Lower lobe of right lung (tissue), 2 donors: ENCODE data around the gene KDM6A. TPM values are rescaled to one million over a fixed set of nuclear protein-coding genes. Genes with fewer than 3 reads are reported as not detected.
"Not testable (repeated sequence)": the region's sequence is repeated elsewhere in the genome, so short reads cannot be mapped to it uniquely, and the experiment has no call there.

Experiments used
- ATAC-seq, 2 donors: fragments of 200-7000 bp; cut with Tn5 transposase; one replicate each; pipeline ENCODE4 v1.9.1; 2020 to 2022; ENCODE audit warnings: mild to moderate bottlenecking in 2 of 2, moderate library complexity in 2 of 2
- DNase-seq: peaks from one replicate; pipeline ENCODE4 v3.0.0-alpha.2; 2020
- H3K27ac ChIP-seq: fragments of 200-600 bp; one replicate; pipeline ENCODE4 v1.8.0; 2022
- H3K27me3 ChIP-seq: fragments of 200-600 bp; one replicate; pipeline ENCODE4 v1.8.0; 2022; ENCODE audit warnings: low read depth
- H3K36me3 ChIP-seq: fragments of 200-600 bp; one replicate; pipeline ENCODE4 v1.8.0; 2022; ENCODE audit warnings: mild to moderate bottlenecking
- H3K4me1 ChIP-seq: fragments of 200-600 bp; one replicate; pipeline ENCODE4 v1.8.0; 2022
- H3K4me3 ChIP-seq: fragments of 200-600 bp; one replicate; pipeline ENCODE4 v1.8.0; 2022; ENCODE audit warnings: mild to moderate bottlenecking
- H3K9me3 ChIP-seq: fragments of 200-600 bp; one replicate; pipeline ENCODE4 v1.8.0; 2022
- intact Hi-C: fragments of 100-400 bp; cut with DNase I; formaldehyde crosslinking; loops from one replicate; pipeline ENCODE4 v1.11.0; 2022
- total RNA-seq: library from RNA; stranded (reverse); fragmentation: NEBNext Ultra II Directional; extraction: Animal tissue kit (Norgen Biotek cat#: 25700); gene quantifications from one replicate; pipeline ENCODE4 v1.2.1, GENCODE V29; 2021
- TF ChIP-seq, protein P1 (sequence below): fragments of 200-600 bp; IDR thresholded peaks from one replicate; pipeline ENCODE4 v1.8.0; 2022; ENCODE audit warnings: antibody characterized with exemption, mild to moderate bottlenecking
- donor health status: DM: no; HTN: yes; CAD: no; lungs with severe emphysema.

The KDM6A gene
- total RNA-seq, 1 donor from 2014 or later: 27.0 TPM

DNA sequence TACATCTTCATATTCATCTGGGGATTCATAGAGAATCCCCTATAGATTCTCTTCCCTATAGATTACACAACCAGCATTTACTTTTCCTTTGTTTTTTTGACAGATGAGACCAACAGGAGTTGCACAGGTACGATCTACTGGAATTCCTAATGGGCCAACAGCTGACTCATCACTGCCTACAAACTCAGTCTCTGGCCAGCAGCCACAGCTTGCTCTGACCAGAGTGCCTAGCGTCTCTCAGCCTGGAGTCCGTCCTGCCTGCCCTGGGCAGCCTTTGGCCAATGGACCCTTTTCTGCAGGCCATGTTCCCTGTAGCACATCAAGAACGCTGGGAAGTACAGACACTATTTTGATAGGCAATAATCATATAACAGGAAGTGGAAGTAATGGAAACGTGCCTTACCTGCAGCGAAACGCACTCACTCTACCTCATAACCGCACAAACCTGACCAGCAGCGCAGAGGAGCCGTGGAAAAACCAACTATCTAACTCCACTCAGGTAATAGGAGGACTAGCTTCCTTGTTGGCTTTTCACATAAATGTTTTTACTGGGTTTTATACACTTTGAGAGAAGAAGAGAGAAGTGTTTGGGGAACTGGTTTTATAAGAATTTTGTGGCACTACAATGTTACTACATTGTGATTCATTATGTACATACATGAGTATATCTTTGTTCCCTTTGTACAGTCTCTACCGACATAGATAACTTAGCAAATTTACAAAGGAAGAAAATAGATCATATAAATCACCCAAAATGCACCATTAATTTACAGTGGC is 190.5 kb downstream of the KDM6A start:
- Histone ChIP-seq H3K27me3 (no peaks in the 10 kb centered on the region), H3K36me3 (peaks cover 36% of the 10 kb centered on the region), H3K27ac (no peak overlapping the region), H3K4me3 (no peak overlapping the region), H3K9me3 (no peaks in the 10 kb centered on the region), H3K4me1 (no peaks in the 10 kb centered on the region)
- intact Hi-C loops: no loop called here
- no peak for DNase-seq
- TF ChIP-seq, protein P1, sequence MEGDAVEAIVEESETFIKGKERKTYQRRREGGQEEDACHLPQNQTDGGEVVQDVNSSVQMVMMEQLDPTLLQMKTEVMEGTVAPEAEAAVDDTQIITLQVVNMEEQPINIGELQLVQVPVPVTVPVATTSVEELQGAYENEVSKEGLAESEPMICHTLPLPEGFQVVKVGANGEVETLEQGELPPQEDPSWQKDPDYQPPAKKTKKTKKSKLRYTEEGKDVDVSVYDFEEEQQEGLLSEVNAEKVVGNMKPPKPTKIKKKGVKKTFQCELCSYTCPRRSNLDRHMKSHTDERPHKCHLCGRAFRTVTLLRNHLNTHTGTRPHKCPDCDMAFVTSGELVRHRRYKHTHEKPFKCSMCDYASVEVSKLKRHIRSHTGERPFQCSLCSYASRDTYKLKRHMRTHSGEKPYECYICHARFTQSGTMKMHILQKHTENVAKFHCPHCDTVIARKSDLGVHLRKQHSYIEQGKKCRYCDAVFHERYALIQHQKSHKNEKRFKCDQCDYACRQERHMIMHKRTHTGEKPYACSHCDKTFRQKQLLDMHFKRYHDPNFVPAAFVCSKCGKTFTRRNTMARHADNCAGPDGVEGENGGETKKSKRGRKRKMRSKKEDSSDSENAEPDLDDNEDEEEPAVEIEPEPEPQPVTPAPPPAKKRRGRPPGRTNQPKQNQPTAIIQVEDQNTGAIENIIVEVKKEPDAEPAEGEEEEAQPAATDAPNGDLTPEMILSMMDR: no peak
- no peak for ATAC-seq

DNA sequence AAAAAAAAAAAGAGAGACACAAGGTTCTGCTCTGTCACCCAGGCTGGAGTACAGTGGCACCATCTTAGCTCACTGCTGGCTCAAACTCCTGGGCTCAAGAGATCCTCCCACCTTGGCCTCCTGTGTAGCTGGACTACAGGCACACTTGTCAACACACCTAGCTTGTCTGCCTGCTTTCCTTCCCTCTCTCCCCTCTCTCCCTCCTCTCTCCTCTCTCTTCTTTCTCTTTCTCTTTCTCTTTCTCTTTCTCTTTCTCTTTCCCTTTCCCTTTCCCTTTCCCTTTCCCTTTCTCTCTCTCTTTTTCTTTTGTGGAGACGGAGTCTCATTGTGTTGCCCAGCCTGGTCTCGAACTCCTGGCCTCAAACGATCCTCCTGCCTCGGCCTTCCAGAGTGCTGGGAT is 195.6 kb downstream of the KDM6A start:
- no peaks in the 10 kb centered on the region for H3K27me3 ChIP-seq
- no peak overlapping the region for H3K4me3 ChIP-seq
- DNase-seq (no peak), ATAC-seq (peak in 1 of 2 donors; percentile 66)
- intact Hi-C loops: no loop called here
- H3K36me3 ChIP-seq: peaks cover 17% of the 10 kb centered on the region
- no peaks in the 10 kb centered on the region for H3K9me3 ChIP-seq
- TF ChIP-seq, protein P1: no peak
- no peak overlapping the region for H3K27ac ChIP-seq
- no peaks in the 10 kb centered on the region for H3K4me1 ChIP-seq

DNA sequence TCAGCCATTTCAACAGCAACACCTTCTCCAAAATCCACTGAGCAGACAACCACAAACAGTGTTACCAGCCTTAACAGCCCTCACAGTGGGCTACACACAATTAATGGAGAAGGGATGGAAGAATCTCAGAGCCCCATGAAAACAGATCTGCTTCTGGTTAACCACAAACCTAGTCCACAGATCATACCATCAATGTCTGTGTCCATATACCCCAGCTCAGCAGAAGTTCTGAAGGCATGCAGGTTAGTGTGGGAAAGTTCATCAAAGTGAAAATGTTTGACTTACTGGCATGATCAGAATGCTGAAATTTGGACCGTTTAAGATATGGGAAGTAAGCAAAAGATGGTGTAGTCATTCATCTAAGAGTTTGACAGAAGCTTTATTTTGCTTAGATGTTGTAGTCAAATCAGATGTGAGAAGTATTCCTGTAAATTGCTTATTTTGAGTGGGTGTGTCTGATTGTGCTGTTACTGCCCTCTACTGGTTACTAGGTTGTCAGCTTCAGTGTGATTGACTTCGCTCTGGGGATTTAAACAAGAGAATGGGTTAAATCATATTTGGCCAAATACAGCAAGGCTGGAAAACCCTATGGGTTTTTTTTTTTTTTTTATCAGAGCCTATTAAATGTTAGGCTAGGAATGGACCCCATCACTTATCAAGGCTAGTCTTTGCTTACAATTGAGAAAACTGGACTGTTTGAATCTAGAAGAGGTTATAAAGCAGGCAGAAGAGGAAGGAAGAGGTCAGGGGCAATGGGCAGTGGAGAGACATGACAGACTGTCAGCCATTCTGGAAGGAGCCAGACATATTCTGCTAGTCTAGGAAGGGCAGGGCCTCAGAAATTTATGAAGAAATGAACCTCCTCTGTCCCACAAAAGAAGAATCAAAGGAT is 197.4 kb downstream of the KDM6A start:
- intact Hi-C loops: no loop called here

DNA sequence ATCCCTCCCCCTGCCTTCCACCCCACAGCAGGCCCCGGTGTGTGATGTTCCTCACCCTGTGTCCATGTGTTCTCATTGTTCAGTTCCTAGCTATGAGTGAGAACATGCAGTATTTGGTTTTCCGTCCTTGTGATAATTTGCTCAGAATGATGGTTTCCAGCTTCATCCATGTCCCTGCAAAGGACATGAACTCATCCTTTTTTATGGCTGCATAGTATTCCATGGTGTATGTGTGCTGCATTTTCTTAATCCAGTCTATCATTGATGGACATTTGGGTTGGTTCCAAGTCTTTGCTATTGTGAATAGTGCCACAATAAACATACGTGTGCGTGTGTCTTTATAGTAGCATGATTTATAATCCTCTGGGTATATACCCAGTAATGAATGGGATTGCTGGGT is 200.0 kb downstream of the KDM6A start:
- DNase-seq, ATAC-seq, intact Hi-C loops: not testable (repeated sequence)

More for the DNA sequence above, 197.4 kb downstream of the KDM6A start:
- peaks cover 9% of the 10 kb centered on the region for H3K36me3 ChIP-seq
- no peak overlapping the region for H3K4me3 ChIP-seq
- H3K27ac ChIP-seq: no peak overlapping the region
- TF ChIP-seq, protein P1: peak; percentile 54
- DNase-seq (no peak), ATAC-seq (peak; percentile 53 to 77)
- no peaks in the 10 kb centered on the region for H3K9me3 ChIP-seq
- no peaks in the 10 kb centered on the region for H3K27me3 ChIP-seq
- H3K4me1 ChIP-seq: no peaks in the 10 kb centered on the region

DNA sequence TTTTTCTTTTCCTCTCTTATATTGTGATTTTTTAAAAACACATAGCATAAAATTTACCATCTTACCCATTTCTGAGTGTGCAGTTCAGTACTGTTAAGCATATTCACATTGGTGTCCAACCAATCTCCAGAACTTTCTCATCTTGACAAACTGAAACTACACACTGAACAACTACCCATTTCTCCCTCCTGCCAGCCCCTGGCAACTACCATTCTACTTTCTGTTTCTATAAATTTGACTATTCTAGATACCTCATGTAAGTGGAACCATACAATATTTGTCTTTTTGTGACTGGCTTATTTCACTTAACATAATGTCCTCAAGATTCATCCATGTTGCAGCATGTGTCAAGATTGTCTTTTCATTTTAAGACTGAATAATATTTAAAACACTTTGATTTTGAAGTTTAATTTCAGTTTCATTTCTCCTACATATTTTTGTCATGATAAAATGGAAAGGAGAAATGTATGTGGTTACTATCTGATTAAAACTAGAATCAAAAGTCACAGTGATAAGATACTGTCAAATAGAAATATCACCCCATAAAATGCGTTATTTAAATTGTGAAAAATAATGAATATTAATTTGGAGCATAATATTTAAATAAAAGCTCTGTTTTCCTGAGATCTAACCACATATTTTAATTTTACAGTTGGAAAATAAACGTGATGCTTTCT is 204.9 kb downstream of the KDM6A start:
- Histone ChIP-seq H3K9me3 (no peaks in the 10 kb centered on the region), H3K4me3 (no peak overlapping the region), H3K27ac (no peak overlapping the region), H3K4me1 (no peaks in the 10 kb centered on the region), H3K36me3 (peaks cover 22% of the 10 kb centered on the region), H3K27me3 (no peaks in the 10 kb centered on the region)
- DNase-seq: no peak
- intact Hi-C loops: no loop called here
- no peak for ATAC-seq
- TF ChIP-seq, protein P1: no peak

More for the DNA sequence above, 200.0 kb downstream of the KDM6A start:
- H3K4me3 ChIP-seq, H3K36me3 ChIP-seq, H3K27me3 ChIP-seq, H3K9me3 ChIP-seq, H3K27ac ChIP-seq, H3K4me1 ChIP-seq: not testable (repeated sequence)
